Right ventricle myocardium inferior (tissue), 1 donor: Measurements from ENCODE around the gene ACTG2. TPM values are rescaled to one million over a fixed set of nuclear protein-coding genes. Genes with fewer than 3 reads are reported as not detected.
A peak's percentile ranks its signal among the peaks of the same experiment; 100 is the strongest.
"Not testable (repeated sequence)": the region's sequence is repeated elsewhere in the genome, so short reads cannot be mapped to it uniquely, and the experiment has no call there.

ENCODE experiments used
- ATAC-seq: fragments of 200-7000 bp; cut with Tn5 transposase; one replicate; pipeline ENCODE4 v1.9.1; 2020; ENCODE audit warnings: mild to moderate bottlenecking, moderate library complexity
- DNase-seq: peaks from one replicate; pipeline ENCODE4 v3.0.0; 2021; ENCODE audit errors: missing footprints
- intact Hi-C: fragments of 100-400 bp; cut with DNase I; formaldehyde crosslinking; loops from one replicate; pipeline ENCODE4 v1.11.0; 2022
- total RNA-seq: library from RNA; stranded (reverse); fragmentation: NEBNext Ultra II Directional; extraction: Animal tissue kit (Norgen Biotek cat#: 25700); gene quantifications from one replicate; pipeline ENCODE4 v1.2.1, GENCODE V29; 2021
- donor health status: DM: no; HTN: yes; CAD: no; lungs with severe emphysema.

The ACTG2 gene
- total RNA-seq, 1 donor from 2014 or later: 1.9 TPM

- DNase-seq: peak; percentile 99
- peak; percentile 100 for ATAC-seq
- intact Hi-C loops: loop anchor here (5.0 to 10.0 kb wide), 4 partner anchors 54 to 218 kb away; partner anchors contain the start of genes BOLA3 and TET3
These were observed 33.9 kb downstream of the ACTG2 start, which contains the start of gene DGUOK for GRCh38 chr2:73926493-73927327. TSS of gene DGUOK (plus strand) at chr2:73926880. CDS start at chr2:73926911, 31 bp downstream.

GRCh38 chr2:73927344-73927743 lies 34.5 kb downstream of the ACTG2 start:
- intact Hi-C loops: loop anchor here (5.0 to 10.0 kb wide), 4 partner anchors 55 to 217 kb away; partner anchors contain the start of genes BOLA3 and TET3
- DNase-seq: no peak
- ATAC-seq: no peak

- ATAC-seq: no peak
These were observed 36.1 kb downstream of the ACTG2 start for GRCh38 chr2:73928963-73929347.

GRCh38 chr2:73930386-73930785 lies 37.6 kb downstream of the ACTG2 start:
- ATAC-seq (no peak), DNase-seq (no peak)
- intact Hi-C loops: no loop called here

More at GRCh38 chr2:73928963-73929347, 36.1 kb downstream of the ACTG2 start:
- intact Hi-C loops: loop anchor here (5.0 to 10.0 kb wide), 4 partner anchors 53 to 216 kb away; partner anchors contain the start of genes BOLA3 and TET3
- DNase-seq: no peak

- ATAC-seq: no peak
- no peak for DNase-seq
- intact Hi-C loops: no loop called here
These were observed 39.0 kb downstream of the ACTG2 start for GRCh38 chr2:73931531-73932500.

- DNase-seq (no peak), ATAC-seq (no peak)
- intact Hi-C loops: no loop called here
These were observed 40.4 kb downstream of the ACTG2 start for GRCh38 chr2:73933194-73933593.

- intact Hi-C loops: no loop called here
- ATAC-seq (no peak), DNase-seq (no peak)
These were observed 42.8 kb downstream of the ACTG2 start for GRCh38 chr2:73935641-73936040.

GRCh38 chr2:73937103-73937885 lies 44.5 kb downstream of the ACTG2 start:
- ATAC-seq (no peak), DNase-seq (no peak)
- intact Hi-C loops: no loop called here

GRCh38 chr2:73937899-73938298 lies 45.1 kb downstream of the ACTG2 start:
- ATAC-seq: no peak
- intact Hi-C loops: no loop called here
- no peak for DNase-seq

- DNase-seq: no peak
- intact Hi-C loops: no loop called here
- no peak for ATAC-seq
These were observed 46.0 kb downstream of the ACTG2 start for GRCh38 chr2:73938718-73939352.

- DNase-seq (no peak), ATAC-seq (peak; percentile 81)
- intact Hi-C loops: no loop called here
These were observed 46.6 kb downstream of the ACTG2 start for GRCh38 chr2:73939419-73939818.

GRCh38 chr2:73940066-73940465 lies 47.3 kb downstream of the ACTG2 start:
- DNase-seq, intact Hi-C loops, ATAC-seq: not testable (repeated sequence)

GRCh38 chr2:73942664-73943063 lies 49.9 kb downstream of the ACTG2 start:
- no peak for ATAC-seq
- intact Hi-C loops: no loop called here
- DNase-seq: no peak

GRCh38 chr2:73944714-73945113 lies 51.9 kb downstream of the ACTG2 start:
- intact Hi-C loops: no loop called here
- ATAC-seq (no peak), DNase-seq (no peak)

GRCh38 chr2:73946215-73946614 lies 53.4 kb downstream of the ACTG2 start:
- intact Hi-C loops: no loop called here
- no peak for DNase-seq
- no peak for ATAC-seq

GRCh38 chr2:73946666-73947065 lies 53.9 kb downstream of the ACTG2 start:
- no peak for DNase-seq
- intact Hi-C loops: no loop called here
- ATAC-seq: no peak

GRCh38 chr2:73947412-73948018 lies 54.7 kb downstream of the ACTG2 start:
- DNase-seq: no peak
- ATAC-seq: no peak
- intact Hi-C loops: no loop called here

GRCh38 chr2:73949802-73950201 lies 57.0 kb downstream of the ACTG2 start:
- ATAC-seq: no peak
- no peak for DNase-seq
- intact Hi-C loops: no loop called here
